ENCODE measurements around the gene MS4A14. TPM values are rescaled to one million over a fixed set of nuclear protein-coding genes. Genes with fewer than 3 reads are reported as not detected.

Gene MS4A14
- total and polyA plus RNA-seq, 9 donors = 0.20 to 0.39 (median 0.32) TPM

GRCh38 chr11:60367009-60367408 is 29.2 kb upstream of the MS4A14 start:
- DNase-seq = no peak
- Histone ChIP-seq H3K9me3 (replicated peaks; ENCODE audit: control insufficient read depth, low read depth, low read length) (no peaks in the 10 kb centered on the region), H3K27me3 (ENCODE audit: control insufficient read depth, insufficient read depth, low read length) (no peaks in the 10 kb centered on the region), H3K4me3 (ENCODE audit: low read length) (no peak overlapping the region), H3K27ac (ENCODE audit: low read length) (no peak overlapping the region), H3K4me1 (ENCODE audit: control insufficient read depth, insufficient read depth, low read length) (no peaks in the 10 kb centered on the region), H3K36me3 (ENCODE audit: control insufficient read depth, insufficient read depth, low read length) (no peaks in the 10 kb centered on the region)
- 0% methylated on average over 1 of the region's 2 CpGs for WGBS (ENCODE audit: insufficient coverage)

GRCh38 chr11:60367896-60368295 is 28.4 kb upstream of the MS4A14 start:
- H3K36me3 ChIP-seq (ENCODE audit: control insufficient read depth, insufficient read depth, low read length) = no peaks in the 10 kb centered on the region
- no peak overlapping the region for H3K4me3 ChIP-seq (ENCODE audit: low read length)
- no peaks in the 10 kb centered on the region for H3K27me3 ChIP-seq (ENCODE audit: control insufficient read depth, insufficient read depth, low read length)
- no peak for DNase-seq
- 90% methylated on average over 19 of the region's 19 CpGs for WGBS (ENCODE audit: insufficient coverage)
- H3K27ac ChIP-seq (ENCODE audit: low read length) = no peak overlapping the region
- H3K9me3 ChIP-seq (replicated peaks; ENCODE audit: control insufficient read depth, low read depth, low read length) = no peaks in the 10 kb centered on the region
- no peaks in the 10 kb centered on the region for H3K4me1 ChIP-seq (ENCODE audit: control insufficient read depth, insufficient read depth, low read length)

GRCh38 chr11:60370252-60370810 is 25.9 kb upstream of the MS4A14 start:
- Histone ChIP-seq H3K4me1 (ENCODE audit: control insufficient read depth, insufficient read depth, low read length) (no peaks in the 10 kb centered on the region), H3K4me3 (ENCODE audit: low read length) (no peak overlapping the region), H3K9me3 (replicated peaks; ENCODE audit: control insufficient read depth, low read depth, low read length) (no peaks in the 10 kb centered on the region), H3K27me3 (ENCODE audit: control insufficient read depth, insufficient read depth, low read length) (no peaks in the 10 kb centered on the region), H3K27ac (ENCODE audit: low read length) (no peak overlapping the region), H3K36me3 (ENCODE audit: control insufficient read depth, insufficient read depth, low read length) (no peaks in the 10 kb centered on the region)
- 40% methylated on average over 1 of the region's 2 CpGs for WGBS (ENCODE audit: insufficient coverage)
- no peak for DNase-seq

DNA sequence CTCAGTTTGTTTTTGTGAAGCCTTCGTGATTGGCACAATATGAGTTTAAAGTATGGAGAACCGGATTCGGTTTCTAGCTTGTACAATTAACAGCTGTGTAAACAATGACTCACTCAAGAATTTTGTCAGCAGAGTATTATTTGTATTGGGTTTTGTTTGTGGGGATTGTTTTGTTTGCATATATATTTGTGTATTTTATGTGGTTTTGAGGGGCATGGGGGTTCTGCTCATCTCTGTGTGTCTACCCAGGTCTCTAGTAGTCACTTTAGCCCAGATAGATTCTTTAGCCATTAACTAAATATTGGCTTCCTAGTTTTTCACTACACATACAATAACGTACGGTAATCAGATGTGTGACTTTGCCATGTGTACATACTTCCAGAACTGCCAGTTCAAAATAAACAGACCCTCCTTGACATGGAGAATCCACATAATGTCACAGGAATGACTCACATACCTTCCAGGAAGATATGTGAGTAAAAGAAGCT is 25.4 kb upstream of the MS4A14 start:
- Histone ChIP-seq H3K4me3 (ENCODE audit: low read length) (no peak overlapping the region), H3K27ac (ENCODE audit: low read length) (no peak overlapping the region), H3K27me3 (ENCODE audit: control insufficient read depth, insufficient read depth, low read length) (no peaks in the 10 kb centered on the region), H3K36me3 (ENCODE audit: control insufficient read depth, insufficient read depth, low read length) (no peaks in the 10 kb centered on the region), H3K9me3 (replicated peaks; ENCODE audit: control insufficient read depth, low read depth, low read length) (no peaks in the 10 kb centered on the region), H3K4me1 (ENCODE audit: control insufficient read depth, insufficient read depth, low read length) (no peaks in the 10 kb centered on the region)
- DNase-seq = no peak
- WGBS (ENCODE audit: insufficient coverage) = 100% methylated on average over 1 of the region's 5 CpGs

GRCh38 chr11:60371386-60371785 is 24.9 kb upstream of the MS4A14 start:
- Histone ChIP-seq H3K4me1 (ENCODE audit: control insufficient read depth, insufficient read depth, low read length) (no peaks in the 10 kb centered on the region), H3K4me3 (ENCODE audit: low read length) (no peak overlapping the region), H3K27ac (ENCODE audit: low read length) (no peak overlapping the region), H3K27me3 (ENCODE audit: control insufficient read depth, insufficient read depth, low read length) (no peaks in the 10 kb centered on the region), H3K9me3 (replicated peaks; ENCODE audit: control insufficient read depth, low read depth, low read length) (no peaks in the 10 kb centered on the region), H3K36me3 (ENCODE audit: control insufficient read depth, insufficient read depth, low read length) (no peaks in the 10 kb centered on the region)
- DNase-seq = peak; percentile 30
- WGBS (ENCODE audit: insufficient coverage) = no CpG with 5 or more reads among the region's 3 CpGs

- Histone ChIP-seq H3K27me3 (ENCODE audit: control insufficient read depth, insufficient read depth, low read length) (no peaks in the 10 kb centered on the region), H3K4me1 (ENCODE audit: control insufficient read depth, insufficient read depth, low read length) (no peaks in the 10 kb centered on the region), H3K27ac (ENCODE audit: low read length) (no peak overlapping the region), H3K9me3 (replicated peaks; ENCODE audit: control insufficient read depth, low read depth, low read length) (no peaks in the 10 kb centered on the region), H3K4me3 (ENCODE audit: low read length) (no peak overlapping the region), H3K36me3 (ENCODE audit: control insufficient read depth, insufficient read depth, low read length) (no peaks in the 10 kb centered on the region)
- WGBS (ENCODE audit: insufficient coverage) = no CpG with 5 or more reads among the region's 1 CpG
- no peak for DNase-seq
Measured at GRCh38 chr11:60371854-60372253, 24.4 kb upstream of the MS4A14 start.

DNA sequence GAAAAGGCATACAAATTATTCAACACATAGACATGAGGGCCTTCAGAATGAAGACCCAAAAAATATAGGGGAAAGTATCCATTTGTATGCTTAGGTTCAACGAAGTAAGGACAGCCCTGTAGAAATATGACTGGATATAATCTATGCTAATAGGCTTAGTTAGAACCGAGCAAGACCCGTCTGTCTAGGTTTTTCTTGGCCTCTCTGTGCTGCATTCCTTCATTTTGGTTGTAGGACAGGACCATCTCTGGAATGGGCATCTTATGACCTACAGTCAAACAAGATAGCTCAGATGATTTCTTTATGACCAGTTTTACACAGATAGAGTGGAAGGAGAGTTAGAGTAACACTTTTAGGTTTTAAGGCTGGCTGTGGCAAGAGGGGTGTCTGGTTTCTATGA is 23.5 kb upstream of the MS4A14 start:
- no peak for DNase-seq
- H3K9me3 ChIP-seq (replicated peaks; ENCODE audit: control insufficient read depth, low read depth, low read length) = no peaks in the 10 kb centered on the region
- no peaks in the 10 kb centered on the region for H3K4me1 ChIP-seq (ENCODE audit: control insufficient read depth, insufficient read depth, low read length)
- H3K36me3 ChIP-seq (ENCODE audit: control insufficient read depth, insufficient read depth, low read length) = no peaks in the 10 kb centered on the region
- no peak overlapping the region for H3K4me3 ChIP-seq (ENCODE audit: low read length)
- H3K27ac ChIP-seq (ENCODE audit: low read length) = no peak overlapping the region
- no peaks in the 10 kb centered on the region for H3K27me3 ChIP-seq (ENCODE audit: control insufficient read depth, insufficient read depth, low read length)
- 100% methylated on average over 2 of the region's 3 CpGs for WGBS (ENCODE audit: insufficient coverage)

- WGBS (ENCODE audit: insufficient coverage) = no CpG with 5 or more reads among the region's 3 CpGs
- H3K9me3 ChIP-seq (replicated peaks; ENCODE audit: control insufficient read depth, low read depth, low read length) = no peaks in the 10 kb centered on the region
- H3K36me3 ChIP-seq (ENCODE audit: control insufficient read depth, insufficient read depth, low read length) = no peaks in the 10 kb centered on the region
- no peaks in the 10 kb centered on the region for H3K27me3 ChIP-seq (ENCODE audit: control insufficient read depth, insufficient read depth, low read length)
- H3K4me3 ChIP-seq (ENCODE audit: low read length) = no peak overlapping the region
- H3K4me1 ChIP-seq (ENCODE audit: control insufficient read depth, insufficient read depth, low read length) = no peaks in the 10 kb centered on the region
- no peak for DNase-seq
- H3K27ac ChIP-seq (ENCODE audit: low read length) = no peak overlapping the region
Measured at GRCh38 chr11:60375316-60375715, 20.9 kb upstream of the MS4A14 start.

GRCh38 chr11:60376601-60377000 is 19.7 kb upstream of the MS4A14 start:
- WGBS (ENCODE audit: insufficient coverage) = no CpG with 5 or more reads among the region's 3 CpGs
- DNase-seq = no peak
- Histone ChIP-seq H3K27ac (ENCODE audit: low read length) (no peak overlapping the region), H3K27me3 (ENCODE audit: control insufficient read depth, insufficient read depth, low read length) (no peaks in the 10 kb centered on the region), H3K36me3 (ENCODE audit: control insufficient read depth, insufficient read depth, low read length) (no peaks in the 10 kb centered on the region), H3K4me3 (ENCODE audit: low read length) (no peak overlapping the region), H3K9me3 (replicated peaks; ENCODE audit: control insufficient read depth, low read depth, low read length) (no peaks in the 10 kb centered on the region), H3K4me1 (ENCODE audit: control insufficient read depth, insufficient read depth, low read length) (no peaks in the 10 kb centered on the region)

- H3K9me3 ChIP-seq (replicated peaks; ENCODE audit: control insufficient read depth, low read depth, low read length) = no peaks in the 10 kb centered on the region
- H3K27me3 ChIP-seq (ENCODE audit: control insufficient read depth, insufficient read depth, low read length) = no peaks in the 10 kb centered on the region
- H3K4me1 ChIP-seq (ENCODE audit: control insufficient read depth, insufficient read depth, low read length) = no peaks in the 10 kb centered on the region
- peak; percentile 87 for DNase-seq
- WGBS (ENCODE audit: insufficient coverage) = no CpG with 5 or more reads among the region's 2 CpGs
- peak overlapping the region; percentile 13 for H3K27ac ChIP-seq (ENCODE audit: low read length)
- H3K4me3 ChIP-seq (ENCODE audit: low read length) = no peak overlapping the region
- H3K36me3 ChIP-seq (ENCODE audit: control insufficient read depth, insufficient read depth, low read length) = no peaks in the 10 kb centered on the region
Measured at GRCh38 chr11:60377401-60378136, 18.7 kb upstream of the MS4A14 start.

All from muscle of leg (tissue), 11 donors.